Adipocyte (in vitro differentiated cells): Measurements from ENCODE around the gene NUTF2.

Experiments used
- DNase-seq: peaks from one replicate; pipeline ENCODE4 v3.0.0-alpha.2; 2015; ENCODE audit warnings: low read depth
- H3K27me3 ChIP-seq: replicated peaks from 2 replicates; pipeline ENCODE4 v1.7.0; 2013; ENCODE audit warnings: mild to moderate bottlenecking, low read length, moderate library complexity; ENCODE audit not compliant: control insufficient read depth, insufficient read depth
- H3K36me3 ChIP-seq: 2 replicates; pipeline ENCODE4 v1.7.0; 2013; ENCODE audit warnings: low read length, mild to moderate bottlenecking, moderate library complexity; ENCODE audit not compliant: control insufficient read depth, insufficient read depth, severe bottlenecking
- H3K4me1 ChIP-seq: 2 replicates; pipeline ENCODE4 v1.7.0; 2013; ENCODE audit warnings: mild to moderate bottlenecking, low read length, moderate library complexity; ENCODE audit not compliant: control insufficient read depth, insufficient read depth
- H3K4me3 ChIP-seq: 2 replicates; pipeline ENCODE4 v1.7.0; 2013; ENCODE audit warnings: mild to moderate bottlenecking, low read length, moderate library complexity
- H3K9ac ChIP-seq: 2 replicates; pipeline ENCODE4 v1.7.0; 2013; ENCODE audit warnings: mild to moderate bottlenecking, low read length, moderate library complexity
- H3K9me3 ChIP-seq: 2 replicates; pipeline ENCODE4 v1.7.0; 2013; ENCODE audit warnings: mild to moderate bottlenecking, low read length, moderate library complexity; ENCODE audit not compliant: control insufficient read depth

Gene NUTF2

DNA sequence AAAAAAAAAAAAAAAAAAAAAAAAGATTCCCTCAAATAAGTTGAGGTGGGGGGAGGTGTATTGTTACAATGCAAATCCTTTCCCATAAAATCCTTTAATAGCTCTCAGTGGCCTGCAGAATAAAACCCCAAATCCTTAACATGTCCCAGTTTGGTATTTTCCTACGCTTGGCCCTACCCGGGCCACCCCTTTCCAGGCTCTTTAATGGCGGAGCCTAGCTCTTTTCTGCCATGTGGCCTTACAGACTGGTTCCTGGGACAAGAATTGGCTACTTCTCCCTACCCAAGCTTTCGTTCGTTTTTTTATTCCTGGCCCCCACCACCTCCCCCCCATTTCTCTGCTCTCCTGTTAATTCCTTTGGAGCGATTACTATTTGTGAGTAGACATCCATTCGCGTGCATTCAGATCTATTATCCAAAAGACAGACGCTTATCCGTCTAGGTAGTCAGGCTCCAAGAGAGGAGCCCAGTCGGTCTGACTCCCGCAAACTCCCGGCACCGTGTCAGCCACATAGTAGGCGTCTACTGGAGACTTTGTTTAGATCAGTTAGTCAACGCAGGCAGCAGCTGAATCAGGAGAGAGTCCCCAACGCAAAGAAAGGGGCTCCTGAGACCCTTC is 5.4 kb upstream of the NUTF2 start:
- peaks cover 35% of the 10 kb centered on the region for H3K4me1 ChIP-seq
- H3K36me3 ChIP-seq: no peaks in the 10 kb centered on the region
- no peaks in the 10 kb centered on the region for H3K9me3 ChIP-seq
- peak overlapping the region; percentile 99 for H3K9ac ChIP-seq
- H3K27me3 ChIP-seq: no peaks in the 10 kb centered on the region
- no peak for DNase-seq
- peak overlapping the region; percentile 96 for H3K4me3 ChIP-seq

DNA sequence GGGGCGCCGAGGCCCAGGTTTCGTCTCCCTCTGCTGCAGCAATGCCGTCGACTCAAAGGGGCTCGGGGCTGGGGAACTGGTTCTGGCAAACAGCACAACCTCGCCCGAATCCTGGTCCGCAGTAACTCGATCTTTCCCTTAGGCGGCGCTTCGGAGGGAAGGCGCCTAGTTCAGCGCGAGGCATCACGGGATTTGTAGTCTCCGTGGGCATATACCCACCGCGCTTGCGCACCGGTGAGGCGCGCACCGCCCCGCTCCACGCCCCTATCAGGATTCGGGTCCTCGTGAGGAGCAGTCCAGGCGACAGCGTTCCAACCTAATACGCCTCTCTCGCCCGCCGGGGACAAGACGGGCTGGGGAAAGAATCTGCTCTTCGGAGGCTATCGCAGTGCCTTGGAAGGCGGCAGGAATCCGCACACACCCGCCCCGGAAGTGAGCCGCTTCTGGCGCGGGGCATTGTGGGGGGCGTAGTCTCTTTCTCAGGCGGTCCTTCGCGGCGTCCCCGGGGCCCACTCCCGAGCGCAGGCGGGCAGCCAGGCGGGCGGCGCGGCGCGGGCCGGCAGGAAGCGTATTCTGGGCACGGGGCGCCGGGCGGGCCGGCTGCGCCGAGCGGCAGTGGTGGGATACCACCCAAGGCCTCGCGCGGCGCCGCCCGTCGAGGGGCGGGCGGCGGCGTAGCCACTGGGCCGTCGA is 4.8 kb upstream of the NUTF2 start, which contains the start of gene THAP11:
Gene THAP11 (plus strand): TSS at position 505 of the 693 bp plus-strand sequence. CDS start 235 bp downstream, outside the sequence.
- no peaks in the 10 kb centered on the region for H3K9me3 ChIP-seq
- H3K36me3 ChIP-seq: no peaks in the 10 kb centered on the region
- H3K4me1 ChIP-seq: peaks cover 35% of the 10 kb centered on the region
- peak; percentile 99 for DNase-seq
- H3K4me3 ChIP-seq: peak within 1 kb of the TSS; percentile 96
- peak within 1 kb of the TSS; percentile 99 for H3K9ac ChIP-seq
- no peaks in the 10 kb centered on the region for H3K27me3 ChIP-seq

DNA sequence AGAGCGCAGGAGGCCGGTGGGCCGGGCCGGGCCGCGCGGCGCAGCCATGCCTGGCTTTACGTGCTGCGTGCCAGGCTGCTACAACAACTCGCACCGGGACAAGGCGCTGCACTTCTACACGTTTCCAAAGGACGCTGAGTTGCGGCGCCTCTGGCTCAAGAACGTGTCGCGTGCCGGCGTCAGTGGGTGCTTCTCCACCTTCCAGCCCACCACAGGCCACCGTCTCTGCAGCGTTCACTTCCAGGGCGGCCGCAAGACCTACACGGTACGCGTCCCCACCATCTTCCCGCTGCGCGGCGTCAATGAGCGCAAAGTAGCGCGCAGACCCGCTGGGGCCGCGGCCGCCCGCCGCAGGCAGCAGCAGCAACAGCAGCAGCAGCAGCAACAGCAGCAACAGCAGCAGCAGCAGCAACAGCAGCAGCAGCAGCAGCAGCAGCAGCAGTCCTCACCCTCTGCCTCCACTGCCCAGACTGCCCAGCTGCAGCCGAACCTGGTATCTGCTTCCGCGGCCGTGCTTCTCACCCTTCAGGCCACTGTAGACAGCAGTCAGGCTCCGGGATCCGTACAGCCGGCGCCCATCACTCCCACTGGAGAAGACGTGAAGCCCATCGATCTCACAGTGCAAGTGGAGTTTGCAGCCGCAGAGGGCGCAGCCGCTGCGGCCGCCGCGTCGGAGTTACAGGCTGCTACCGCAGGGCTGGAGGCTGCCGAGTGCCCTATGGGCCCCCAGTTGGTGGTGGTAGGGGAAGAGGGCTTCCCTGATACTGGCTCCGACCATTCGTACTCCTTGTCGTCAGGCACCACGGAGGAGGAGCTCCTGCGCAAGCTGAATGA is 4.0 kb upstream of the NUTF2 start:
- Histone ChIP-seq H3K27me3 (no peaks in the 10 kb centered on the region), H3K9me3 (no peaks in the 10 kb centered on the region), H3K4me3 (peak overlapping the region; percentile 96), H3K9ac (peak overlapping the region; percentile 99), H3K36me3 (no peaks in the 10 kb centered on the region), H3K4me1 (peaks cover 36% of the 10 kb centered on the region)
- DNase-seq: peak; percentile 67

DNA sequence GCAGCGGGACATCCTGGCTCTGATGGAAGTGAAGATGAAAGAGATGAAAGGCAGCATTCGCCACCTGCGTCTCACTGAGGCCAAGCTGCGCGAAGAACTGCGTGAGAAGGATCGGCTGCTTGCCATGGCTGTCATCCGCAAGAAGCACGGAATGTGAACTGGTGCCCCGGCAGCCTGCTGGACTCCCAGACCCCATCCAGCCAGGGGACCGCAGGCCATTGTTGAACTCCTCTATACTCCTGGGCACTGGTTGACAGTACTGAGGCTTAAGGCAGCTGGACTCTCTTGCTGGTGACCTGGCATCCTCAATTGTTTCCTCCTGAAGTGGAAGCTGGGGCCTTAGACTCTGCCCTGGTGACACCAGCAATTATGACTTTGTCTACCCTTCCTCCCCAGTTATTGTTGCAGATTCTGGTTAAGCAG is 3.4 kb upstream of the NUTF2 start:
- H3K9me3 ChIP-seq: no peaks in the 10 kb centered on the region
- peak; percentile 56 for DNase-seq
- peaks cover 43% of the 10 kb centered on the region for H3K4me1 ChIP-seq

DNA sequence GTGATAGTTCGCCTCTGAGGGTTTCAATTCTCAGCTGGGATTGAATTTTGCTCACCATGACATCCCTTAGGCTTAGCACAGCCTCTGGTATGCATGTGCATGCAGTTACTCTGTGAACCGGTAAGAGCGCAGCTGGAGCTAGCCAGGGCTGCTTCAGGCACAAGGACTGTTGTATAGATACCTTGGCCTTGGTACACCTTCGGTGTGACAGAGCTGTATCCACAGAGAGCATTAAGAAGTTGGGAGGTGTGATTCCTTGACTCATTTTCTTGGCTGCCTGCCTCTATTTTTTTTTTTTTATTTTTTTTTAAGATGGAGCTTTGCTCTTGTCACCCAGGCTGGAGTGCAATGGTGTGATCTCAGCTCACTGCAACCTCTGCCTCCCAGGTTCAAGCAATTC is 2.2 kb upstream of the NUTF2 start:
- Histone ChIP-seq H3K36me3 (no peaks in the 10 kb centered on the region), H3K9me3 (no peaks in the 10 kb centered on the region), H3K9ac (no peak overlapping the region), H3K27me3 (no peaks in the 10 kb centered on the region), H3K4me3 (peak overlapping the region; percentile 36), H3K4me1 (peaks cover 48% of the 10 kb centered on the region)
- peak; percentile 47 for DNase-seq

More for the DNA sequence above, 3.4 kb upstream of the NUTF2 start:
- H3K27me3 ChIP-seq: no peaks in the 10 kb centered on the region
- H3K36me3 ChIP-seq: no peaks in the 10 kb centered on the region
- H3K4me3 ChIP-seq: peak overlapping the region; percentile 96
- H3K9ac ChIP-seq: peak overlapping the region; percentile 99

DNA sequence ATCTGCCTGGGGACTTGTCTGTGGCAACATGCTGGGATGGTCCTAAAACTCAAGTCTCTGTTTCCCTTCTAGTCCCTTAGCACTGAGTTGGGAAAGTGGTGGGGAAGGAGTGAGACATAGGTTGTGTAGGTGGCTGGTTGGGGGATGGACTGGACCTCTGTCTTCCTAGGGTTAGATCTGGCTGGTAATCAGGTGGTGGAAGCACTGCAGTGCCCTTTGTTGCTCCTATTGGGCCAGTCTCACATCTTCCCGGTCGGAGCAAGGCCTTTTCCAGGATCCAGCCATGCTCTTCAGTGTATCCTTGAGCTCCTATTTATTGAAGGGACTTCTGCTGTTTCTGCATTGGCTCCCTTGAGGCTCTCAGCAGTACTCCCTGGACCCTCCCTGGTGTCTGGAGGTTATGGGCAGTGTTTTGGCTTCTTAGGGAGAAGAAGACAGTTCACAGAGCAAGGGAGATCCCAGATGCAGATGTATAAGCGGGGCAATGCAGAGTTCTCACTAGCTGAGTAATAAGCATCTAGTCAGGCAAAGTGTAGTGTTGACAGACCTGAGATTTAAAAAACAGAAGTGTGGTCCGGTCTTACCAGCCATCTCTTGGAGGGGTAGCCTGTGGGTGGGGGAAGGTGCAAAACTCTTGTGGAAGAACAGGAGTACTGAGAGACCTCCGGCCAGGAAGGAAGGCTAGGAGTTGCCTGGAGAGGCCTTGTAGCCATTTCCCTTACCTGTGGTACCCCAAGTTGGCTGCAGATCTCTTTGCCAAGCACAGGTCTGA is 1.3 kb upstream of the NUTF2 start:
- H3K4me3 ChIP-seq: peak overlapping the region; percentile 96
- H3K9me3 ChIP-seq: no peaks in the 10 kb centered on the region
- no peaks in the 10 kb centered on the region for H3K27me3 ChIP-seq
- no peak for DNase-seq
- peaks cover 48% of the 10 kb centered on the region for H3K4me1 ChIP-seq
- H3K36me3 ChIP-seq: peaks cover 2% of the 10 kb centered on the region
- H3K9ac ChIP-seq: peak overlapping the region; percentile 99

DNA sequence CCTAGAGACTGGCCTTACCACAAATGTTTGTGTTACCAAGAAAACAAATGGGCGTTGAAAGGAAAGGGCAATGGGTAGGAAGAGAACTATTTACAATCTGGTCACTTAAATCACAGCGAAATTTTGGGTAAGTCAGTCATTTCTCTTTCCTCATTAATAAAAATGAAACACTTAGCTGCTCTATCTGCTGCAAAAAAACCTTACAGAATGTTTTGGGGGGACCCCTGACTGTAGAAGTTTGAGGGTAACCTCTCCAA is 742 bp upstream of the NUTF2 start:
- H3K36me3 ChIP-seq: peaks cover 3% of the 10 kb centered on the region
- H3K4me1 ChIP-seq: peaks cover 48% of the 10 kb centered on the region
- H3K9ac ChIP-seq: peak overlapping the region; percentile 99
- H3K9me3 ChIP-seq: no peaks in the 10 kb centered on the region
- no peaks in the 10 kb centered on the region for H3K27me3 ChIP-seq
- no peak for DNase-seq
- peak overlapping the region; percentile 96 for H3K4me3 ChIP-seq

DNA sequence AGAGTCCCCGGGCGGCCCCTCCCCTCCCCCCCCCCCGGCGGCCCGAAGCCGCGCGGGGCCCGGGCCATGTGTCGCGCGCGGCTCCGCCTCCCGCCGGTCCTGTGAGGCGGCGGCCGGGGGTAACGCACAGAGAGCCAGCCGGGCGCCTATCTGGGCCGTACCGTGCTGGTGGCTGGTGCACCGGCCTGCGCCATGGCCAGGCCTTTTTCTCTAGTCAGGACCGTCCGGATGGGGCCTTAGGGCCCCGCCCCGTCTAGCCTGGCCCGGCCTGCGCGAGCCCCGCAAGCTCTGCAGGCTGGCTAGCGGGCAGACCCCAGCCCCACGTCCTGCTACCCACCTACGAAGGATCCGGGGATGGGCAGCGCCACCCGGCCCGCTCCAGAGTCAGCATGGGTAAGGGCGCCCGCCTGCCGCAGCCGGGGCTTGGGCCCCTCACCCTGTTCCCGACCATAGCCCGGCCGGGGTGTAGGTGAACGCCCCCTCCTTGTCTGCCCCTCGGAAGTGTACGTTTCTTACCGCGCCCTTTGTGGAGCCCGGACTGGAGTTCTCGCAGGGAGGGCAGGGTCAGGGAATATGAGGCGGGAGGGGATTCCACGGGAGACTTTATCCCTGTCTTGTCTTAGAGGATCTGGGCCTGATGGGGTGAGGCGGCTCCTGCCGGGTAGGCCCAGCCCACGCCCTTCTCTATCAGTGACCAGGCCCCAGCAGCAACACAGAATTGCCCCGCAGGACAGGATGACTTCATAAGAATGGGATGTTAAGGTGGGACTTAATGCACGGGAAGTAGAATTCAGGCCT is 530 bp downstream of the NUTF2 start, which contains the start of gene CENPT:
Gene CENPT (minus strand): TSS at position 630 of the 798 bp plus-strand sequence. CDS start 13,834 bp downstream, outside the sequence.
- Histone ChIP-seq H3K9me3 (no peaks in the 10 kb centered on the region), H3K9ac (peak within 1 kb of the TSS; percentile 99), H3K36me3 (peaks cover 3% of the 10 kb centered on the region), H3K4me3 (peak within 1 kb of the TSS; percentile 96), H3K4me1 (peaks cover 48% of the 10 kb centered on the region), H3K27me3 (no peaks in the 10 kb centered on the region)
- DNase-seq: peak; percentile 87

DNA sequence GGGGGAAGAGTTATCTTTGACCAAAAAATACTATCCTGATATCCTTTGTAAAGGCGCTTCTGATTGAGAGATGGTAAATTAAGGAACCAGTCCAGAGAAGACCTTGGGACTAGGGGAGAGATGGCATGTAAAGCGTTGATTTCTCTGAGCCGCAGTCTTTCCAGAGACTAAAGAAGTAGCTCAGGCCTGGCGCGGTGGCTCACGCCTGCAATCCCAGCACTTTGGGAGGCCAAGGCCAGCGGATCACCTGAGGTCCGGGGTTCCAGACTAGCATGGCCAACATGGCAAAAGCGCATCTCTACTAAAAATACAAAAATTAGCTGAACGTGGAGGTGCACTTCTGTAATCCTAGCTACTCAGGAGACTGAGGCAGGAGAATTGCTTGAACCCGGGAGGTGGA is 1.4 kb downstream of the NUTF2 start:
- Histone ChIP-seq H3K4me3 (peak overlapping the region; percentile 96), H3K9me3 (no peaks in the 10 kb centered on the region), H3K4me1 (peaks cover 44% of the 10 kb centered on the region), H3K27me3 (no peaks in the 10 kb centered on the region), H3K9ac (peak overlapping the region; percentile 99), H3K36me3 (peaks cover 3% of the 10 kb centered on the region)
- no peak for DNase-seq

DNA sequence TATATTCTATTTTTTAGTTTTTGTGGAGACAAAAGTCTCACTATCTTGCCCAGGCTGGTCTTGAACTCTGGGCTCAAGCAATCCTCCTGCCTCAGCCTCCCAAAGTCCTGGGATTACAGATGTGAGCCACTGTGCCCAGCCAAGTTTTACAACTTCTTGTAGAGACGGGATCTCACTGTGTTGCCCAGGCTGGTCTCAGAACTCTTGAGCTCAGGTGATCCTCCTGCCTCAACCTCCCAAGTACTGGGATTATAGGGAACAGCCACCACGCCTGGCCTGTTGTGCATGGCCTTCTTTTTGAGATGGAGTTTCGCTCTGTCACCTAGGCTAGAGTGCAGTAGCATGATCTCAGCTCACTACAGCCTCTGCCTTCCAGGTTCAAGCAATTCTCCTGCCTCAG is 6.9 kb downstream of the NUTF2 start:
- no peaks in the 10 kb centered on the region for H3K27me3 ChIP-seq
- DNase-seq: no peak
- peaks cover 31% of the 10 kb centered on the region for H3K4me1 ChIP-seq
- H3K36me3 ChIP-seq: peaks cover 3% of the 10 kb centered on the region
- H3K4me3 ChIP-seq: no peak overlapping the region
- H3K9me3 ChIP-seq: no peaks in the 10 kb centered on the region
- H3K9ac ChIP-seq: no peak overlapping the region
